Measurements from ENCODE around the gene PRKCQ. TPM values are rescaled to one million over a fixed set of nuclear protein-coding genes. Genes with fewer than 3 reads are reported as not detected.

PRKCQ gene
- total and polyA plus RNA-seq, 2 of the 8 experiments (the other 6 are each of a cell fraction or from before 2014, with no cell fraction given), result 9.1 to 22.6 TPM

GRCh38 chr10:6465437-6465836 is 114.6 kb downstream of the PRKCQ start (continued):
- TF ChIP-seq CHD7 (IDR thresholded peaks at IDR 0.05; ENCODE audit: insufficient replicate concordance, low read length) (no peak), KDM1A (IDR thresholded peaks at IDR 0.05; ENCODE audit: borderline replicate concordance, low read length) (no peak), EZH2 (IDR thresholded peaks at IDR 0.05; ENCODE audit: low read depth, low read length, severe bottlenecking) (no peak)
